Muscle layer of colon (tissue), 2 donors: ENCODE results near the gene STK38.
"Not testable (repeated sequence)": the region's sequence is repeated elsewhere in the genome, so short reads cannot be mapped to it uniquely, and the experiment has no call there.

Source experiments
- H3K27ac ChIP-seq: one replicate; pipeline ENCODE4 v1.7.0; 2013; ENCODE audit warnings: low read depth, mild to moderate bottlenecking, low read length, moderate library complexity
- H3K27me3 ChIP-seq, 2 donors: one replicate each; pipeline ENCODE4 v1.7.0; 2013; ENCODE audit warnings: low read length in 2 of 2, mild to moderate bottlenecking in 2 of 2; ENCODE audit not compliant: insufficient read depth in 2 of 2, control insufficient read depth in 1 of 2
- H3K36me3 ChIP-seq: one replicate; pipeline ENCODE4 v1.7.0; 2013; ENCODE audit warnings: mild to moderate bottlenecking, low read length; ENCODE audit not compliant: insufficient read depth
- H3K4me1 ChIP-seq: one replicate; pipeline ENCODE4 v1.7.0; 2013; ENCODE audit warnings: mild to moderate bottlenecking, low read length; ENCODE audit not compliant: insufficient read depth
- H3K4me3 ChIP-seq, 2 donors: one replicate each; pipeline ENCODE4 v1.7.0; 2013; ENCODE audit warnings: low read length in 2 of 2, low read depth in 1 of 2, mild to moderate bottlenecking in 1 of 2, moderate library complexity in 1 of 2
- H3K9ac ChIP-seq: one replicate; pipeline ENCODE4 v1.7.0; 2013; ENCODE audit warnings: low read length
- H3K9me3 ChIP-seq: one replicate; pipeline ENCODE4 v1.7.0; 2013; ENCODE audit warnings: mild to moderate bottlenecking, low read length
- donor health status: abdominal sarcoma.
- donor health status: Adenocarcinoma of cecum.

Gene STK38

DNA sequence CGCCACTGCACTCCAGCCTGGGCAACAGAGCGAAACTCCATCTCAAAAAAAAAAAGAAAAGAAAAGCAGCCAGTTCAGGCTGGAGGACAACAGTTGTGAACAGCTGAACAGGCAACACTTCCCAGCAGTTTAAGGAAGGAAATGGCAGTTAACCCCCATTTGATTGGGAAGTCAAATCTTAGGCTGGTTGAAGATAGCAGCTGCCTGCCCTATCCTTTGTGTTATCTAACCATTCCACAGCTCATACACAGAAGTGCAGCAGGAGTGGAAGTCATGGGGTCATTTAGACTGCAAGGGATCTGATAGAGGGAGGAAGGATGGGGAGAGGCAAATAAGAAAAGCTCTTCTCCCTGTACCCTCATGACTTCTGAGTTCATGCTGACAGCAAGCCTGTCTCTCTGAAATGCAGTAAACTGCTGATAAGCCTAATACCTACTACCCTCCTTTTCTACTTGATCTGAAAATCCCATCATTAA, 69.2 kb downstream of the STK38 start:
- Histone ChIP-seq H3K9ac (no peak overlapping the region), H3K27me3 (no peaks in the 10 kb centered on the region), H3K9me3 (no peaks in the 10 kb centered on the region), H3K27ac (no peak overlapping the region), H3K4me1 (peaks cover 8% of the 10 kb centered on the region), H3K4me3 (no peak overlapping the region), H3K36me3 (peaks cover 19% of the 10 kb centered on the region)

DNA sequence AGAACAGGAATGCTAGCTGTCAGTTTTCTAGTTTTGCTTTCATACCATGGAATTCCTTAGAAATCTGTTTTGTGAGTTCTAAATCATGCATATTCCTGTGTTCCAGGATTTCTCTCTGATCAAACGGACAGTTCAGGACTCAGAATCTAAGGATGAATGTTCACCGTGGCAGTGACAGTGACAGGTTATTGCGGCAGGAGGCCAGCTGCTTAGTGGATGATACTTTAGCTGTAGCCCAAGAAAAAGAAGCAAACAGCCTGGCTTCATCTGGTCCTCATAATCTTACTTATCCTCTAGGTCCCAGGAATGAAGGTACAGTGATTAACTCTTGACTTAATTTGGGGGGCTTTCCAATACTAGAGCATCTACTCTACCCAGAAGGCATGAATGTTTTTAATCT, 77.3 kb downstream of the STK38 start:
- no peak overlapping the region for H3K9ac ChIP-seq
- H3K9me3 ChIP-seq, result no peaks in the 10 kb centered on the region
- H3K27me3 ChIP-seq, result no peaks in the 10 kb centered on the region
- no peak overlapping the region for H3K27ac ChIP-seq
- no peak overlapping the region for H3K4me3 ChIP-seq
- peaks cover 8% of the 10 kb centered on the region for H3K4me1 ChIP-seq
- H3K36me3 ChIP-seq, result peaks cover 10% of the 10 kb centered on the region

DNA sequence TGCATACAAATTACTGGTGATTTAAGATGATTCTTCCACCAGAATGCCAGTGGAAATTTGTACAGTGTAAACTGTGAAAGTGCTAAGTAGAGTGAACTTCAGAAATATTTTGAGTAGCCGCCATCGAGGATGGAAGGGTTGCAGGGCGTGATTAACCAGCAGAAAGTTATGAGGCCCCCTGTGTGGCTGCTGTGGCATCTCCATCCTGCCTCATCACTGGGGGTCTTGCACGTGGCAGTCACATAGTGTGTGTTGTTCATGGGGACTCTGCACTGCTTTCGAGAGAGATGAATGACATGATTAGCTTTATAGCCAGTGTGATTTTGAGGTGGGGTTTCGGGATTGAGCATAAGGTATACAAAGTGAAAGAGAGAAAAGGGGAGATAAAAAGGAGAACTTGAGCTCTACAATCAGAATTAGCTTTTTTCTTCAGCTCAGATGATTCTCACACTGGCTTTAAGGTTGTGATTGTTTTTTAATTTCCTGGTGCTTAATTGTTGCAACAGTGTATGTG, 78.1 kb downstream of the STK38 start:
- no peak overlapping the region for H3K27ac ChIP-seq
- peaks cover 1% of the 10 kb centered on the region for H3K4me1 ChIP-seq
- H3K9ac ChIP-seq, result no peak overlapping the region
- peaks cover 10% of the 10 kb centered on the region for H3K36me3 ChIP-seq
- H3K9me3 ChIP-seq, result no peaks in the 10 kb centered on the region
- H3K4me3 ChIP-seq, result no peak overlapping the region
- no peaks in the 10 kb centered on the region for H3K27me3 ChIP-seq

DNA sequence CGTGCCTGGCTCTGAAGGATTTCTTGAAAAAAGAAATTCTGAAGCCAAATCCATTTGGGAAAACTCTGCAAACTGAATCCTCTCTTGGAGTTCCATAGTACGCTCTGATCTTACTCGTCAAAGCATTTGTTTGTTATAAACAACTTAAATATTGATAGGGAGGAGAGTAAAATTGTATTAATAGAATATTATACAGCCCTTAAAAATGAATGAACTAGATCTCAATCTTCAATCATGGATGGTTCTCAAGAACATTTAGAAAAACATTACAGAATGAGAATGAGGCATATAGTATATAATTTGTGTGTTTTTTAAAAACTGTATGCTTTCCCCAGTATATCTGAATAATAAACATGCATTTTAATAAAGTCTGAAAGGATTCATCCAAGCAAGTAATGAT, 79.7 kb downstream of the STK38 start:
- H3K4me3 ChIP-seq, result no peak overlapping the region
- no peaks in the 10 kb centered on the region for H3K27me3 ChIP-seq
- H3K27ac ChIP-seq, result no peak overlapping the region
- H3K9me3 ChIP-seq, result no peaks in the 10 kb centered on the region
- H3K36me3 ChIP-seq, result peaks cover 10% of the 10 kb centered on the region
- no peaks in the 10 kb centered on the region for H3K4me1 ChIP-seq
- H3K9ac ChIP-seq, result no peak overlapping the region

DNA sequence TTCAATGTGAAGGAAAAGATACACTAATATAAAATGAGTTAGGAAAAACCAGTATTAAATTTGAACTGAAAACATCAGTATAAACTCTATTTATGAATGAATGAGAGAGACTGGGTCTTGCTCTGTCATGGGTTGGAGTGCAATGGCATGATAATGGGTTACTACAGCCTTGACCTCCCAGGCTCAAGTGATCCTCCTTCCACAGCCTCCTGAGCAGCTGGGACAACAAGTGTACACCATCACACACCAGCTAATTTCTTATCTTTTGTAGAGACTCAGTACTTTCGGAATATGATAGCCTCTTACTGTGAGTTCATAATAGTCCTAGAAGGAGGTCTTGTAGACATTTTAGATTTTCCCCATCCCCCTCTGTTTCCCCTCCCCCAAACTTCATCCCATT, 83.0 kb downstream of the STK38 start:
- H3K9me3 ChIP-seq, result no peaks in the 10 kb centered on the region
- H3K4me1 ChIP-seq, result peaks cover 19% of the 10 kb centered on the region
- no peaks in the 10 kb centered on the region for H3K27me3 ChIP-seq
- H3K36me3 ChIP-seq, result no peaks in the 10 kb centered on the region
- no peak overlapping the region for H3K4me3 ChIP-seq
- H3K9ac ChIP-seq, result no peak overlapping the region
- no peak overlapping the region for H3K27ac ChIP-seq

DNA sequence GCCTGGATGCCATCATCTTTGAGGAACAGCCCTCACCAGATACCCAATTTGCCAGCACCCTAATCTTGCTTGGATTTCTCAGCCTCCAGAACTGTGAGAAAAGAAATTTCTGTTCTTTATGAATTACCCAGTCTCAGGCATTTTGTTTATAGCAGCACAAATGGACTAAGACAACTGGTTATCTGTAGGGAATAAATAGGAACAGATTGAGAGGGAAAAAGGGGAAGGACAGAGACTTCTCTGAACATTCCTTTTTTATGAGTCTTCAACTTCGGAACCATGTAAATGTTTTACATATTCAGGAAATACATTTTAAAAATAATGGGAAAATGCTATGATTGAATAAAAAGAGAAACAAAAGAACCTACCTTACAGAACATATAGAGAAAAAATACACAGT, 83.6 kb downstream of the STK38 start:
- Histone ChIP-seq H3K4me1 (peaks cover 20% of the 10 kb centered on the region), H3K27ac (no peak overlapping the region), H3K36me3 (no peaks in the 10 kb centered on the region), H3K27me3 (no peaks in the 10 kb centered on the region), H3K9me3 (no peaks in the 10 kb centered on the region), H3K4me3 (no peak overlapping the region), H3K9ac (no peak overlapping the region)

DNA sequence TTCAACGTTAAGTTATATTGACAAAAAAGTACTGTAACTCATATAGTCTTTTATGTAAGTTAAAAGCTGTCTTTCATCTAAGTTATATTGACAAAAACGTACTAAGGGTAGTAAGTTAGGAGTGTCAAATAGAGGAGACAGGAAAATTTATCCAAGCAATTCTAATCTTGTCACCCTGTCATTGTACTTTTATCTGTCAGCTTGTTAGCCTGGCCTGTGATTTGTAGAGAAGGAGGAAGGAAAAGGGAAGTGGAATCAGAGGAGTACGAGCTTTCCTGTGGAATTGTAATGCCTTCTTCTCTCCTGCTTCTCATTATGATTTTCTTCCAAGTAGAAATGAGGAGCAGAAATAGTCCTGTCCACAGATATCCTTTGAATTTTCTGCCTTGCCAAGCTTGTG, 85.6 kb downstream of the STK38 start:
- Histone ChIP-seq H3K36me3 (no peaks in the 10 kb centered on the region), H3K9ac (no peak overlapping the region), H3K27ac (no peak overlapping the region), H3K4me3 (no peak overlapping the region), H3K4me1 (peaks cover 20% of the 10 kb centered on the region), H3K9me3 (no peaks in the 10 kb centered on the region), H3K27me3 (no peaks in the 10 kb centered on the region)

DNA sequence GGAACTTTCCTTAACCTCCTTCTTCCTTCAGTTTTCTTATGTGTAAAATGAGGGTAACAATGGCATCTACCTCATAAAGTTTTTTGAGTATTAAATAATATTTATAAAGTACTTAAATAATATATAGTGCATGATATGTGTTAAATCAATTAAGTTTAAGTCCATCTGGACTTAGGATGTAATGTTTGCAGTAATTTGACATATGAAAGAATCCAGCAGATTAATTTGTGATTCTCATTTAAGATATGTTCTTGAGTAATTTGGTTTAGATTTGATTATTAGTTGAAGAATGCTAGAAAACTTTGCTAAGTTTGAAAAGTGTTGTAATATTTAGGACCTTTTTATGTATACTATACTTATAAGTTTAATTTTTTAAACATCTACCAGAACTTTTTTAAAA, 86.4 kb downstream of the STK38 start:
- H3K36me3 ChIP-seq, result no peaks in the 10 kb centered on the region
- peaks cover 20% of the 10 kb centered on the region for H3K4me1 ChIP-seq
- no peak overlapping the region for H3K4me3 ChIP-seq
- H3K9me3 ChIP-seq, result no peaks in the 10 kb centered on the region
- no peaks in the 10 kb centered on the region for H3K27me3 ChIP-seq
- H3K9ac ChIP-seq, result no peak overlapping the region
- no peak overlapping the region for H3K27ac ChIP-seq

DNA sequence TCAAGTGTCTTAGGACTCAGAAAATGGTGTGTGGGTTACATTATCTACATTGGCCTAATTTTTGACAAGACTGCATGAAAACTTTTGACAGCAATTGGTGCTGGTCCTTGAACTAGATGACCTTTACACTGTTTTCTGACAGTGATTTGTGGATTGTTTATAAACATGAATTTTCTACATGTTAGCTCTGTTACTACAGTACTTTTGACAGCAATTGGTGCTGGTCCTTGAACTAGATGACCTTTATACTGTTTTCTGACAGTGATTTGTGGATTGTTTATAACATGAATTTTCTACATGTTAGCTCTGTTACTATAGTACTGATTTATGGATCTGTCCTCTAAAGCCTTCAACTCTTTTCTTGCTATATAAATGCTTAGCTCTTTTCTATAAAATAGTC, 87.8 kb downstream of the STK38 start:
- Histone ChIP-seq H3K9ac (no peak overlapping the region), H3K27me3 (no peaks in the 10 kb centered on the region), H3K4me3 (no peak overlapping the region), H3K4me1 (peaks cover 20% of the 10 kb centered on the region), H3K27ac (no peak overlapping the region), H3K36me3 (no peaks in the 10 kb centered on the region), H3K9me3 (no peaks in the 10 kb centered on the region)

DNA sequence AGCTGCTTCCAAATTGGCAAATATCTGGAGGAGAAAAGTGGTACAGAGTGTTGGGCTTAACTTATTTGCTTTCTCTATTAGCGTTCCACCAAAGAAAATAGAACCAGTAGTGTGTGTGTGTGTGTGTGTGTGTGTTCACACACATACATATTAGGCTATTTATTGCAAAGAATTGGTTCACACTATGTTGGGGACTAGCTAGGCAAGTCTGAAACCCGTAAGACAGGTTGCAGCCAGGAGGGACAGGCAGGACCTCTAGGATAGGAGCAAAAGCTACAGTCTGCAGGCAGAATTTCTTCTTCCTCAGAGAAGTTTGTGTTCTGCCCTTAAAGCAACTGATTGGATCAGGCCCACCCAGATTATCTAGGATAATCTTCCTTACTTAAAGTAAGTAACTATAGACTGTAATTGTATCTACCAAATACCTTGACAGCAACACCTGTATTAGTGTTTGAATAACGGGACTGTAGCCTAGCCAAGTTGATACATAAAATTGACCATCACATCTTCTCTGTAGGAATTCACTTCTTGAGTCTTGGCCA, 91.7 kb downstream of the STK38 start:
- Histone ChIP-seq H3K4me3 (no peak overlapping the region), H3K4me1 (peaks cover 13% of the 10 kb centered on the region), H3K9ac (no peak overlapping the region), H3K27me3 (no peaks in the 10 kb centered on the region), H3K9me3 (no peaks in the 10 kb centered on the region), H3K27ac (no peak overlapping the region), H3K36me3 (no peaks in the 10 kb centered on the region)

DNA sequence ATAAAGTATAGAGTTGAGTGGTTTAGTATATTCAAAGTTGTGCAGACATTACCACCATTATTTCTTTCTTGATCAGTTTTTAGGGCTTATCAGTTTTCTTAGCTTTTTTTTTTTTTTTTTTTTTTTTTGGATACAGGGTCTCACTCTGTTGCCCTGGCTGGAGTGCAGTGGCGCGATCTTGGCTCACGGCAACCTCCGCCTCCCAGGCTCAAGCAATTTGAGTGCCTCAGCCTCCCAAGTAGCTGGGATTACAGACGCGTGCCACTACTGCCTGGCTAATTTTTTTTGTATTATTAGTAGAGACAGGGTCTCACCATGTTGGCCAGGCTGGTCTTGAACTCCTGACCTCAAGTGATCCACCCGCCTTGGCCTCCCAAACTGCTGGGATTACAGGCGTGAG, 94.4 kb downstream of the STK38 start:
- not testable (repeated sequence) for H3K27ac ChIP-seq, H3K9ac ChIP-seq, H3K36me3 ChIP-seq, H3K4me1 ChIP-seq, H3K9me3 ChIP-seq, H3K4me3 ChIP-seq, H3K27me3 ChIP-seq

DNA sequence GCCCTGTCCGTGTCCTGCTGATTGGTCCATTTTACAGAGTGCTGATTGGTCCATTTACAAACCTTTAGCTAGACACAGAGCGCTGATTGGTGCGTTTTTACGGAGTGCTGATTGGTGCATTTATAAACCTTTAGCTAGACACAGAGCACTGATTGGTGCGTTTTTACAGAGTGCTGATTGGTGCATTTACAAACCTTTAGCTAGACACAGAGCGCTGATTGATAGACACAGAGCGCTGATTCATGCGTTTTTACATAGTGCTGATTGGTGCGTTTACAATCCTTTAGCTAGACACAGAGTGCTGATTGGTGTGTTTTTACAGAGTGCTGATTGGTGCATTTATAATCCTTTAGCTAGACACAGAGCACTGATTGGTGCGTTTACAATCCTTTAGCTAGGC, 98.1 kb downstream of the STK38 start:
- H3K27ac ChIP-seq, H3K9me3 ChIP-seq: not testable (repeated sequence)

More for the DNA sequence above, 98.1 kb downstream of the STK38 start:
- H3K27me3 ChIP-seq, H3K36me3 ChIP-seq, H3K4me3 ChIP-seq, H3K9ac ChIP-seq: not testable (repeated sequence)
- peaks cover 28% of the 10 kb centered on the region for H3K4me1 ChIP-seq
